ENCODE results near the gene CAMKK2. TPM values are rescaled to one million over a fixed set of nuclear protein-coding genes. Genes with fewer than 3 reads are reported as not detected.
"Not testable (repeated sequence)": the region's sequence is repeated elsewhere in the genome, so short reads cannot be mapped to it uniquely, and the experiment has no call there.

CAMKK2 gene
- total RNA-seq, 1 donor from 2014 or later: 21.1 TPM

DNA sequence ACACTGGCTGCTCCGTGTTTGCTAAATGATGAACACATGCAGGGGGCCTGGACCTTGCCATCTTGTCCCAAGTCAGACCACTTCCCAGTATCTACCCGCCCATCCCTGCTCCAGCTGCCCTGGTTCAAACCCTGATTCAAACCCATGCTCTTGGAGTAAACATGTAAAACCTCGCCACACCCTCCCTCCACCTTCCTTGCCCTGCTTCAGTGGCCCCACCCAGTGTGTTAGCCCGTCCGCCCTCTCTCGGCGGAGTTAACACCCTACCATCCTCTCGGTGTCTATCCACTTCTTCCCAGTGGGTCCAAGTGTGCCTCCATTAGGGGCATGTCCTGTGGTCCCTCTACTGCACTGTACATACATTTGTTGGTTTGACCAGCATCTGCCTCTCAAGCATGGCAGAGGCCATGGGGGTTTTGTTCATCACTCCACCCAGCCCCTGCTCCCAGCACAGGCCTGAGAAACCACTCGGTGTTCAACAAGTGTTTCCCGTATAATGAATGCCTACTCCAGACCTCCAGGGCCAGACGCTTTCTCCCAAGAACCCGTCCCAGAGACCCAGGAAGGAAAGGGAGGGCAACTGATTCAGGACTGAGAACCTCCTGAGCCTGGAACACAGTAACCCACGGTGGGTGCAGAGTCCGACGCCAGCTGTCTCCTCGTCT, 49.5 kb downstream of the CAMKK2 start:
- no peak for DNase-seq (ENCODE audit: low read depth)

DNA sequence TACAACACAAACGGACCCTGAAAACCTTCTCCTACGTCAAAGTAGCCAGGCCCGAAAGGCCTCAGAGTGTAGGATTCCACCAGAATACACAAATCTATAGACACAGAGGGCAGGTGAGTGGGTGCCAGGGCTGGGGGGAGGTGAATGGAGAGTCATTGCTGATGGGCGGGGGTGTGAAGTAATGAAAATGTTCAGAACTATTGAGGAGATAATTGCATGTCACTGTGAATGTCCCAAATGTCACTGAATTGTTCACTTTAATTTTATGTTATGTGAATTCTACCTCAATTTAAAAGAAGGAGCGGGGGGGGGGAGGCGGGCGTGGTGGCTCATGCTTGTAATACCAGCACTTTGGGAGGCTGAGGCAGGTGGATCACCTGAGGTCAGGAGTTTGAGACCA, 50.6 kb downstream of the CAMKK2 start:
- DNase-seq (ENCODE audit: low read depth): no peak

DNA sequence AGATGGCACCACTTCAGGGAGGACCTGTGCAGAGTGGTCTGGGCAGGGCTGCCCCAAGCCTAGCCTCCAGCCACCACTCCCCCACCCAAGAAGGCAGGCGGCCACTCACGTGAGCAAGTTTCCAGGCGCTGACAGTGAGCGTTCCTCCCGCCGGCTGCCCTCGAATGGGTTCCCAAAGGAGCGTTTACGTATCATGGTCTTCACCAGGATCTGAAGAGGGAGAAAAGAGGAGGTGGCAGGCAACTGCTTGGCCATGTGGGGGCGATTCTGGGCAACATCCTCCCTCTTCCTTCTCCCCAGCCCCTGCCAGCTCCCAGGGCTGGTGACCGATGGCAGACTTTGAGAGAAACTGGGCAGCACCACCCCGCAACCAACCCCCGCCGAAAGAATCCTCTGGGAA, 51.5 kb downstream of the CAMKK2 start:
- no peak for DNase-seq (ENCODE audit: low read depth)

DNA sequence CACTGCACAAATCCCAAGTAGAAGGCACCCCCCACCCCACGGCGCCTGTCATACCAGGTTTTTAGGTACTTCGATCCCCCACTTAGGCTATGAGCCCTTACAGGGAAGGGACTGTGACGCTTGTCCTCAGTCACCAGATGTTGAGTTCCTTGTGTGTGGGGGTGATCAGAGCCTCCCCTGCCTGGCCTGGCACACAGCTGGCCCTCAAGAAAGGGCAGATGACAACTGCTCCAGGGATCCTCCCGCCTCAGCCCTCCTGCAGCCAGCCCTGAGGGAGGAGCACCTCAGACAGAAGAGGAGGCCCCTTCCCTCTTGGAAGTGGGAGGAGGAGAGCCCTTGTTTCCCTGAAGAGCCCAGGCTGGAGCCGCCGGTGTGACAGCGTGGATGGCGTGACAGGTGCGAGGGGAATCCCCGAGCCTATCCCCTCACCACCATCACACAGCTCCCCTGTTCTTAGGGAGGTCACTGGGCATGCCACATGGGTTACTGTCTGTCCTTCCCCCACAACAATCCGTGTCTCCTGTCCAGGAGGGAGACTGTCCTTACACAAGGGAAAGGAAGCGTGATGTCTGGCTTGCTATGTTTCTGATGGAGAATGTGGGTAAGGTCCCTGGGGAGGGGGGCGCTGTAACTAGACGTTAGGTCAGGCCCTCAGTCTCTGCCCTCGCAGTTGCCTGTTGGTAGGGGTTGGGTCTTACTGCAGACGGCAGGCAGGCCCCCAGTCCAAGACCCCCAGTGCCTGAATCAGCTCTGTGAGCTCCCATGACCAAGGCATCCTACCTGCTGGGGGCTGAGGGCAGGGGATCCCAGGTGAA, 55.1 kb downstream of the CAMKK2 start:
- DNase-seq (ENCODE audit: low read depth): no peak

DNA sequence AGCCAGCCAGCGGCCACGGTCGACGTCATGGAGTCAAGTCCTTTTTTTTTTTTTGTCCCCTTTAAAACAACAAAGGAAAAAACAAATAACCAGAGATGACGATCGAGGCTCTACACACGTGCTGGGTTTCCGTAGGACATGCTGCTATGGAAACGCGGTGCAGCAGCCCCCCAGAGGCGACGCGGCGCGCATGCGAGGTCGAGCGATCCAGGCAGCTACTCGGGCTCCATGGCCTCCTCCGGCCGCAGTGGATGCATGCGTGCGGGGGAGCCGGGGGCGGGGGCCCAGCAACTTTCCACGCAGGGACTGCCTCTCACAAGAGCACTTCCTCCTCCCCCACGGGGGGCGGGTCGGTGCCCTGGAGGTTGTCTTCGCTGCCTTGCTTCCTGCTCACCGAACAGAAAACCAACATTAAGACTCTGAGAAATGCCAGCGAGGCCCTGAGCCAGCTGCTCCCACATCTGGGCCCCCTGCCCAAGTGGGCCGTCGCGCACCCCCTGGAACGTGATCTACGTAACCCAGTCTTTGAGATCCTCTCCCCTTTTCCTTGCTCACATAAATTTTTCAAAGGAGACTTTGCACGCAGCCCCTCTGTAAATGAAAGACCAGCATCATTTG, 55.9 kb downstream of the CAMKK2 start:
- DNase-seq (ENCODE audit: low read depth): no peak

DNA sequence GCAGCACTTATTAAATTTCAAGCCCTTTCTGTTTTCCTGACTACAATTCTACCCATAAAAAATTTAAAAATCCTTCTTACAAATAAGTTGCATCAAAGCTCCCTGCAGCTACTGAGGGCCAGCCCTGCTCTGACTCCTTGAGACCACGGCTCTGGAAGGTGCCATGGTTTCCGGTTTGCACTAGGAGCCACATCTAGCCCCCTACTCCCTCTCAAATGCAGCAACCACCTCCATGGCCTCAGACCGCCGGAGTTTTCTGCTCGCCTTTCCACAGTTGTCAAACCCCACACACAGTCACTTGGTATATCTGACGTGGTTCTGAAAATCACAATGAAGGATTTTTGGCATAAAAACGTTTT, 56.5 kb downstream of the CAMKK2 start:
- no peak for DNase-seq (ENCODE audit: low read depth)

DNA sequence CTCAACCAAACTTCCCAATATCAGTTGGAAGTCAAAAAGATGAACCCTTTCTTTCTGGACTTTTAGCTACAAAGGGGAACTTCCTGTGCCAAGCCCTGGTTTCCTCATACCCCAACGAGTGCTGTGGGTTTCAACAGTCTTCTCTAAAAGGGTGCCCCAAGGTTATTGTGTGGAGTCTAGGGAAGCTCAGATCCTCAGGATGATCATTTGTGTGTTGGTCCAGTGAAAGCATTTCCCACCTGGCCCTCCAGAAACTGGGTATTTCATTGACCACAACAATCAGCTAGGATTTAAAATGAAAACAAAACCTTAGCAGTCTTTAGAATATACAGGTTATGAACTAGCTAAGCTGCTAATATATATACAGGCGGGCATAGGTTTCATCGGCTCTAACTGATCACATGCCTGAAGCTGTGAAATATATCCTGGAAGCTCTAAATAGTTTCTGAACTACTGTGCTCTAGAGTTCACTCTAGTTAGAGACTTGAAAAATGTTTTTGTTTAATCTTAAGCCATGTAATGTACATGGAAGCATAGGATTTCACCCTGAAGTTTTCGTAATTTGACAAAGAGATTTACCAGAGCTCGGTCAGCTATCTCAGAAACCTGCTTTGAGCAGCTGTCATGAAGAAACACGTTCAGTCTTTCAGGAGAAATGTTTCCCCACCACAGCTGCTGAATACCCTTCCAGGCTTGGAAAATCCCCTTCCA, 57.0 kb downstream of the CAMKK2 start:
- no peak for DNase-seq (ENCODE audit: low read depth)

DNA sequence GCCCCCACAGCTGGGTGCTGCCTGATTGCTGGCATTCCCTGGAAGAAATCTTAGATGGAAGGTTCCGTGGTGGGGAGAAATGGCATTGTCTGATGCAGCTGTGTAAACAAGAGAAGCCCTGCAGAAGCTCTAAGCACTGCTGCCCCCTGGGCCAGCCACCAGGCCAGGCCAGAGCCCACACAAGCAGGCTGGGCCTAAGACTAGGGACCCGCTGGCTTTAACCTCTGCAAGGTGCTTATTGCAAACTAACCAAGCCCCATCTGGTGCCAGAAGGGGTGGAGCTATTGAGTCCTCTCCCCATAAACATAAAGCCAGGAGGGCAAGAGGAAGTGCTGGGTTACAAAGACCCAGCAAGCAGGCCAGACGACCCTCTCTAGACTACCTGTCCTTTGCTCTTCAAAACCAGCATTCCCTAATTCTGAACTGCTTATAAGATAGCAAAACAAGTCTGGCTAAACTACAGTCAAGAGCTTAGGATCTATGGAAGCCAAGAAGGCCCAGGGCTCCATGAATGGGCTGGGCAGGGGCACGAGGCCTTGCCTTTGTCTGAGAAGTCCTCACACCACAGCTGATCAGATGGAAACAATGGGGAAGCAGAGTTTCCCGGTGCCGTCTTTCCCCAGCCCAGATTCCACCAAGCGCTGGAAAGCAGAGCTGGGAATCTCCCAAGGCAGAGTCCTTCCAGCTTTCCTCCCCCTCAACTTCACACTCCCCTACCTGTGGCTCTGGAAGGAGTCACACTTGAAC, 57.7 kb downstream of the CAMKK2 start:
- DNase-seq (ENCODE audit: low read depth): no peak

DNA sequence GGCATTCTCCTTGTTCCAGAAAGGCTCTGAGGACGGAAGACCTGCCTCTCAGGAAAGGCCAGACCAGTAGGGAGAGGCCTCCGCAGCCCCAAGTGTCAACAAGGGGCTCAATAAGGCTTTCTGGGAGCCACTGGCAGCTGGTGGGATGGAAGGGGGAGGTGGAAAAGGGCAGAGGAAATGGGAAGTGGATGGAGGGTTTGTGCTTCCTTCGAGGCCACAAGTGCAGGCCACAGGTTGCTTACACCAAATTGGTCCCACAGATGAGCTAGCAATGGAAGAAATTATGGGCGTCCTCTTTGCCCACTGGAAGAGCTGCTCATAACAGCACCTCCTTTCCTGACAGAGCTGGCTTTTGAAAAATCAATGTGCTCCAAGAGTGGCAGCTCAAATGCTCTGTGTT, 58.4 kb downstream of the CAMKK2 start:
- DNase-seq (ENCODE audit: low read depth): no peak

DNA sequence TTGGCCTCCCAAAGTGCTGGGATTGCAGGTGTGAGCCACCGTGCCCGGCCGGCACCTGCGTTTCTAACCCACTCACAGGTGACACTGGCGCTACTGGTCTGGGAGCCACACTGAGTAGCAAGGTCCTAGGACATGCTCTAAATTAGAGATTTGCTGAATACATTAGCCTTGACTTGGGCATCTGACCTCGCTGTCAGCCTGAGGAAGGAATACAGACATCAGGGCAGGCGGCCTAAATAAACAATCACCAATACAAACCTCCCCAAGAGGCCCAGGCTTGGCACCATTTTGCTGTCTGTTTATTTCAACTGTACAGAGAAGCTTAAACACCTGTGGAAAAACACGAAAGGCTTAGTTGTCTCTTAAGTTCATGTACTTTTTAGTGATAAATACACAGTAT, 59.1 kb downstream of the CAMKK2 start:
- DNase-seq (ENCODE audit: low read depth): no peak

DNA sequence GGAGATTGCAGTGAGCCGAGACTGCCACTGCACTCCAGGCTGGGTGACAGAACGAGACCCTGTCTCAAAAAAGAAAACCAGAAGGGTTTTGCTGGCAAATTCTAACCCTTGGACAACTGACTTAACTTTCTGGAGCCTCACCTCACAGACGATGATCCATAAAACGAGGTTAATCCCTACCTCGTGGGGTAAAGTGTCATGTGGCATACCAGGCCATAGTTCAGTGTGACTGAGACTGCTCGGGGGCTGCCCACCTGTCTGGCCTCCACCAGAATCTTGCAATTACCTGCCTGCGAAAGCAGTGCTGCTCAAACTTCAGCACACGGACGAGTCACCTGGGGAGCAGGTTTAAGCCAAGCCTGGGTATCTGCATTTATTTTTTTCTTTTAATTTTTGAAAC, 59.7 kb downstream of the CAMKK2 start:
- no peak for DNase-seq (ENCODE audit: low read depth)

DNA sequence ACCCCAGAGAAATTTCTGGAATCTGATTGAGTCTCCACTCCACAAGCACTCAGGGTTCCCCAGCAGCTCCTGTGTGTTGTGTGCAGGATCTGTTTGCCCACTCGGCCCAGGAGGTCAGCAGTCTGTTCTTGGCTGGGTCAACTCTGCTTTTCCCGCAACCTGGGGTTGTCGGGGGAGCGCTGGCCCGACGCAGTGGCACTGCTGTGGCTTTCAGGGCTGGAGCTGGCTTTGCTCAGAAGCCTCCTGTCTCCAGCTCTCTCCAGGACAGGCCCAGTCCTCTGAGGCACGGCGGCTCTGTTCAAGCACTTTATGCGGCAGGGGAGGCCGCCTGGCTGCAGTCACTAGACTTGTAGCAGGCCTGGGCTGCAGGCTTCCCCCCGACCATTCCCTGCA, 62.9 kb downstream of the CAMKK2 start:
- DNase-seq (ENCODE audit: low read depth): no peak

DNA sequence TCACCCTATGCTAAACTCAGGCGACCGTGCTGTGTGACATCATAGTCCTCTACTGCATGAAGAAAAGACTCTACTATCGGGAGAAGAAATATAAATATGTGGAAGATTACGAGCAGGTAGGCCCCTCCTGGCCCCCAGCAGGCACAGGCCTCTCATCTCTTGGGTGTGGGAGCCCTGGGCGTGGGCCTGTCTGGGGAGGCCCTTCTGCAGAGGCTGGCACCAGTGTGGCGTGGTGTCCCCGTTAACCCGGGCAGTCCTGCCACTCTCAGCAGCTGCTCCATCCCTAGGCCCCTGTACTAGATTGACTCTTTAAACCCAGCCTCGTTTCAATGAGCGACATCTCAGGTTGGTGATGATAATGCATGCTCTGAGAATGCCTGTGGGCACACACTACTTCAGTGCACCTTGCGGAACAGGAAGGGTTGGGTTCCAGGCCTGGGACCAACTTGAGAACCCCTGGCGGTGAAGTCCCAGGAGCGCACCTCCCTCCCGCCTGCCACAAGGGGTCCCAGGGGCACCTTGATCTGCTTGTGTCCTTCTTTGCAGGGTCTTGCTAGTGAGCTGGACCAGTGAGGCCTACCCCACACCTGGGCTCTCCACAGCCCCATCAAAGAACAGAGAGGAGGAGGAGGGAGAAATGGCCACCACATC, 63.4 kb downstream of the CAMKK2 start:
- DNase-seq (ENCODE audit: low read depth): no peak

DNA sequence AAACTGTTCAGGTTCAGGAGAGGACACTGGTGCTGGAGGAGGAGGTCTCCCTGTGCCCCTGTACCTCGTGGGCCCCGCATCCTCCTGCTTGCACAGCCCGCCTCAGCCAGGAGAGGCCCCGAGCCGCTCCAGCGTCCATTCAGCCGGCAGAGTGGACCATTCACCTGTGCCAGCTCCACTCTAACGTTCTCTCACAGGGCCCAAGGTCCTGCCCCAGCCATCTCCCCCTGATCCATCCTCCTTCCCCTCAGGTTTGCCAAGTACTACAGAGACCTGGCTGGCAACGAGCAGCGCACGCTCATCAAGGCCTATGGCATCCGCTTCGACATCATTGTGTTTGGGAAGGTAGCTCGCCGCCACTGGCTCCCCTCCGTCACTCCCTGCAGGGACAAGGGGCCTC, 64.3 kb downstream of the CAMKK2 start:
- no peak for DNase-seq (ENCODE audit: low read depth)

DNA sequence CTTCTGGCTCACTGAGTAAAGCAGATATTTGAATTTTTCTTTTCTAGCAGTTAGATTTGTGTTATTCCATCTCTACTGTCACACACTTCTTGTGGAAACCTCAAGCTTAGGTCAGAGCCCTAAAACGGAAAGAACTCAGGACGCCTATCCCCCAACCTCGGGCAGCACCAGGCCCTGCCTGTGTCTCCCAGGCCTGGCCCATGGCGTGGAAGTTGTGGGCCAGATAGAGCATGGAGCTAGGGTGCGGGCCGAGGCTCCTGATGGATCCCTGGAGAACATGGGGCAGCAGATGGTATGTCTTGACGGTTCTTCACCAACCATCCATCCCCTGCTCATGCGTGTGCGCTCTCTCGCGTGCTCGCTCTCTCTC, 66.0 kb downstream of the CAMKK2 start:
- no peak for DNase-seq (ENCODE audit: low read depth)

DNA sequence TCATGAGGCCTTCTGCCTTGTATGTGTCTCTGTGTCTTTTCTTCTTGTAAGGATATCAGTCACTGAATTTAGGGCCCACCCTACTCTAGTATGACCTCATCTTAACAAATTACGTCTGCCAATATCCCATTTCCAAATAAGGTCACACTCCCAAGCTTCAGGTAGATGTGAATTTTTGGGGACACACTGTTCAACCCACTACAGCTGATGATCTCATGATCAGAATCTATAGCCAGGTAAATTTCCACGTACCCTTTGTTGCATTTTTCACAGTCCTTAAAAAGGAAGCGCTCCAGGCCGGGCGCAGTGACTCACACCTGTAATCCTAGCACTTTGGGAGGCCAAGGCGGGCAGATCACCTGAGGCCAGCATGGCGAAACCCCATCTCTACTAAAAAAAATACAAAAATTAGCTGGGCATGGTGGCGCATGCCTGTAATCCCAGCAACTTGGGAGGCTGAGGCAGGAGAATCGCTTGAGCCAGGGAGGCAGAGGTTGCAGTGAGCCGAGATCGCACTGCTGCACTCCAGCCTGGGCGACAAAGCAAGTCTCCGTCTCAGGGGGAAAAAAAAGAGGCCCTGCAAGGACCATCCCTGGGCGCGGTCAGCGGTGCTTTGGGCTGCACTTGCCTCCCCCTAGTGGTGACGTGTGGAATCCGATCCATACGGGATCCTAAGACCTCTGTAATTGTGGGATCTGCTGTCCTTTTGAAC, 66.5 kb downstream of the CAMKK2 start:
- DNase-seq (ENCODE audit: low read depth): peak; percentile 62

DNA sequence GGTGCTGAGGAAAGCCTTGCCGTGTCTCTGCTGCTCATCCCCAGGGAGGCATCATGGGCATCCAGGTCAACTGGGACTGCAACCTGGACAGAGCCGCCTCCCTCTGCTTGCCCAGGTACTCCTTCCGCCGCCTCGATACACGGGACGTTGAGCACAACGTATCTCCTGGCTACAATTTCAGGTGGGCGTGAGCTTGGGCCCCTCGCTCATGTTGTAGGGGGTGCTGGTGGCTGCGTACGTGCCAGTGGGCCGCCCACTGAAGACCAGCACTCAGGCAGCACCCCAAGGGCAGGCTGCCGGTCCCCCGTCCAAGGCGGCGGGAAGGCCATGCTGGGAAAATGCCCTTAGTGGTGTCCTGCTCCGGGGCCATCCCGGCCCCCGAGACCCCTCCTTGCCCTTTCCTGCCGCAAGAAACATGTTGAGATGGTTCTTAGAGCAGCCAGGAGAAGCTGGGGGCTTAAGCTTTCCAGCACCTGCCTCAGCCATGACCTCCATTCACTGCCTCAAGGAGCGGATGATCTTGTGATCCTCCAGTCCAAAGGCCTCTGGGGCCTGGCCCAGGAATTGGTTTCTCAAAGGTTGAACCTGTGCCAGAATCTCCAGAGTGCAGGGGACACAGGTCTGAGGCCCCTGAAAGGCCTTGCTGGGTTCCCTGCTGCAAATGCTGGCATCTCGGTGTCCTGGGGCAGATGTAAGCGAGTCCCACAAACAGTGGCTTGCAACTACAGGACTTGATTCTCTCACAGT, 67.4 kb downstream of the CAMKK2 start:
- no peak for DNase-seq (ENCODE audit: low read depth)

DNA sequence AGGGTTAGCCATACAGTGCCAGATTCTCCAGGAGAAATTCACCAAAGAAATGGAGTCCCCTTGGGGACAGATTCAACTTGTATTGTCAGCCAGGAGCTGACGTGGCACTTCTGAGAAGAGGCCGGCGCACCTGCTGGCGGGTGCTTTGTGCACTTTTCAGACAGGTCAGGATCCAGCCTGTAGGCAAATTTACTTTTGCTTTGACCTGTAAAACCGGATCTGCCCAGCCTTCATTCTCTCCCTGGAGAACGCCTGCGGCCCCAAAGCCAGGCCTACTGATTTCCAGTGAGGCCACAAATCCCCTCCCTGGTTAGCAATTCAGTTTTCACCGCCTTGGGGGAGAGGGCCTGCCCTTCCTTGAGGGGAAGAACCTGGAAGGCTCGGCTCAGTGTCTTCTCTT, 69.2 kb downstream of the CAMKK2 start:
- peak; percentile 40 for DNase-seq (ENCODE audit: low read depth)

DNA sequence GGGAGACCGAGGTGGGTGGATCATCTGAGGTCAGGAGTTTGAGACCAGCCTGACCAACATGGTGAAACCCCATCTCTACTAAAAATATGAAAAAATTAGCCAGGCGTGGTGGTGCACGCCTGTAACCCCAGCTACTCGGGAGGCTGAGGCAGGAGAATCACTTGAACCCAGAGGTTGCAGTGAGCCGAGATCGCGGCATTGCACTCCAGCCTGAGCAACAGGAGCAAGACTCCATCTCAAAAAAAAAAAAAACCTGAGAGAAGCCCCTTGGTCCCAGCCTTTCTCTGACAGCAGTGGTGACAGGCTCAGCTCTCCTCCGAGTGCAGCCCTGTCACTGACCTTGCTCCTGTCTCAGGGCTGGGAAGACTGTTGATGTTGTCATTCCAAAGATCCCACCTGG, 69.6 kb downstream of the CAMKK2 start:
- DNase-seq (ENCODE audit: low read depth): not testable (repeated sequence)

DNA sequence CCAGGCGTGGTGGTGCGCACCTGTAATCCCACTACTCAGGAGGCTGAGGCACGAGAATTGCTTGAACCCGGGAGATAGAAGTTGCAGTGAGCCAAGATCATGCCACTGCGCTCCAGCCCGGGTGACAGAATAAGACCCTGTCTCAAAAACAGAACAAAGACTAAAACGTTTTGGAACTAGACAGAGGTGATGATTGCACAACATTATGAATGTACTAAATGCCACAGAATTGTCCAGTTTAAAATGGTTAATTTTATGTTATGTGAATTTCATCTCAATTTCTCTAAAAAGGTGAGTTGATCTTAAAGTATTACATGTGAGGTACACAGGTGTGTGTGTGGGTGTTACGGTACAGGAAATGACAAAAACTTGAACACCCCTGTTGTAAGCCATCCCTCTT, 70.1 kb downstream of the CAMKK2 start:
- DNase-seq (ENCODE audit: low read depth): no peak

Data from renal cortical epithelial cell (primary cell).